Embryonic facial prominence (tissue), 1 donor: ENCODE results near the gene GIPC3.

ENCODE experiments used
- DNase-seq: peaks from one replicate; pipeline ENCODE4 v3.0.0-alpha.2; 2016; ENCODE audit errors: extremely low spot score

GIPC3 gene, protein sequence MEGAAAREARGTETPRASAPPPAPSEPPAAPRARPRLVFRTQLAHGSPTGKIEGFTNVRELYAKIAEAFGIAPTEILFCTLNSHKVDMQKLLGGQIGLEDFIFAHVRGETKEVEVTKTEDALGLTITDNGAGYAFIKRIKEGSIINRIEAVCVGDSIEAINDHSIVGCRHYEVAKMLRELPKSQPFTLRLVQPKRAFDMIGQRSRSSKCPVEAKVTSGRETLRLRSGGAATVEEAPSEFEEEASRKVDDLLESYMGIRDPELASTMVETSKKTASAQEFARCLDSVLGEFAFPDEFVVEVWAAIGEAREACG

DNA sequence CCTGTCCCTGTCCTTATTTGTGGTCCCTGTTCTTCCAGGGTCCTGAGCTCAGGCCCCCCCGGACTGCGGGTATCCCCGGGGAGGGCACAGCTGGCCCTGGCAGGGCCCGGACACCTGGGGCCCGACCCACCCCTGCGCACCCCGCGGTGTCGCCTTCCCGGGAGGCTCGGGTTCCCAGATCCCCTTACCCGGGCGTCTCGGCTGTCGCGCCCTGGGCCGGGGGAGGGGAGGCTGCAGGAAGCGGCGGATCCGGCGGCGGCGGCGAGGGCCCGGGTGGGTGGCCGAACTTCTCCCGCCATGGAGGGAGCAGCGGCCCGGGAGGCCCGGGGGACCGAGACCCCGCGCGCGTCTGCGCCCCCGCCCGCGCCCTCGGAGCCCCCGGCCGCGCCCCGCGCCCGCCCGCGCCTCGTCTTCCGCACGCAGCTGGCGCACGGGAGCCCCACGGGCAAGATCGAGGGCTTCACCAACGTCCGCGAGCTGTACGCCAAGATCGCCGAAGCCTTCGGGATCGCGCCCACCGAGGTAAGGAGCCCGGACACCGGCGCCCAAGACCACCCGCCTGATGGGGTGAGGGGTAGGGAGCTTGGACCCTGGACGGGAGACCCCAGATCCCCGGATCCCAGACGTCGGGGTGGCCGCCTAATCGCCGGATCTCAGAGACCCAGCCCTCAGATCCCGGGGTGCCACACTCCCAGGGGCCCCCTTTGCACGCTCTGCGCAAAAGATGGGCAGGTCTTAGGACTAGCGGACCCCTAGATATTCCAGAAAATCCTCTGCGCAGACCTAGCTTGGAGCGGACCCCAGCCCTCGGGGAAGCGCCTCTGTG is at the start of gene GIPC3:
Gene GIPC3, plus strand, starts transcription at position 178 of the 826 bp plus-strand sequence. Its CDS starts 120 bp downstream, at position 298.
- no peak for DNase-seq

DNA sequence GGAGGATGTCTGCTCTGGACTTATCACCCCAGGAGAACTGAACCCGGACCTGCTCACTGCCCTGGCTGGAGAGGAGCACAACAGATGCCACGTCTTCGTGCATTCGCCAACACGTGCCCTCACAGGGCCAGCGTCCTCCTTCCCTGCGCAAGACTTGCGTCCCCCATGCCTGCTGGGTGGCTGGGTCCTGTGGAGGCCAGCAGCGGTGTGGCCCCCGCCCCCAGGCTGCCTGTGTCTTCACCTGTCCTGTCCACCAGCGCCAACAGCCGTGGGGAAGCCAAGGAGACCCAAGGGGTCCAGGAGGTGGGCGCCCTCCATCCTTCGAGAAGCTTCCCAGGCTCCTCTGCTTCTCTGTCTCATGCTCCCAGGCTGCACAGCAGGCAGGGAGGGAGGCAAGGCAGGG is 49.7 kb upstream of the GIPC3 start:
- no peak for DNase-seq

DNA sequence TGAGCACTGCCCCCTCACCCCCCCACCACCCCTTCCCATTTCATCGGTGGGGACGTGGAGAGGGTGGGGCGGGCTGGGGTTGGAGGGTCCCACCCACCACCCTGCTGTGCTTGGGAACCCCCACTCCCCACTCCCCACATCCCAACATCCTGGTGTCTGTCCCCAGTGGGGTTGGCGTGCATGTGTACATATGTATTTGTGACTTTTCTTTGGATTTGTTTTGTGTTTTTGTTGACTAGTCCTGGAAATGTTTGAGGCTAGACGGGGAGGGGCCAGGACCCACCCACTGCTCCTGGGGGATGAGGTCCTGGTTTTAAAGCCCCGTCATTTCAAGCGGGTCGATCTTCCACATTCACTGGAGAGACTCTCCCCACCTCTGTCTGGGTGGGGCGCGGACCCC is 49.3 kb upstream of the GIPC3 start:
- no peak for DNase-seq

DNA sequence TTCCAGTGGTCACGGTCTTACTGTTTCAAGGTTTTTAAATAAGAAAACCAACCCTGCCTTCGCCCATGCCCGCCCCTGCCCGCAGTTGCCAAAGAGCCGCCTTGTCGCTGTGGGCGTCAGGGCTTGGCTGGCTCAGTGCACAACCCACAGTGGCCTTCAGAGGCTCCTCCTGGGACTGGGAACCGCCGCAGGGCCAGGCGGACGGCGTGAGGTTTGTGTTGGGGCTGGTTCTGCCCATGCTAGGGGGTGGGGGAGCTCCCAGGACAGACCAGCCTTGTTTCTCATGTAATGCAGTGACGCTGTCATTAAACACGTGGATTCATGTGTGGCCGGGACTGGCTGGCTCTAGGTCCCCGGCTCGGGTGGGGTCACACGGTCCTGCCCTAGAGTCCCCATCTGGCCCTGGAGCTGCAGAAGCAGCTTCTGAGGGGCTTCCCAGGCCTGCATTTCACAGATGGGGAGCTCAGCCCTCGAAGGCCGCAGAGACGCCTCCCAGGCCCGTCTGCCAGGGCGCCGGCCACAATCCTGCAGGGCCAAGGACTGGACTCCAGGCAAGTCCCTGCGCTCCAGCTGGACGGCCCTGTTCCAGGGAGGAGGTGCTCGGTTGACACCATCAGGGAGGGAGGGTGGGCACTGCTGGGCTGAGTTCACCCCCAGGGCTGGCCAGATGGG is 48.7 kb upstream of the GIPC3 start:
- DNase-seq: no peak

DNA sequence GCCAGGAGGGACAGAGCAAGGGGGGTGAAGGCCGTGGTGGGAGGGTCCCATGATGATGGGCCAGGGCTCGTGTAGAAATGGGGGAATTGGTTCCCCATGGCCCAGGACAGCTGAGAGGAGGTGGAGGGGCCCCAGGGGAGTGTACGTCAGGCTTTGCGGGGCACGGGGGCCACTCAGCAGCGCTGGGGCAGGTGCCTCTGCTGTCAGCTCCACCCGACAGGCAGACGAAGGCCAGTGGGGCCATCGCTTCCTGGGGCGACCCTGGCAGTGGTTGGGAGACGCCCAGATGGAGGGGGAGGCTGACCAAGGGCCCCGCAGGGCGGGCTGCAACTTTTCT is 48.2 kb upstream of the GIPC3 start:
- DNase-seq: no peak

DNA sequence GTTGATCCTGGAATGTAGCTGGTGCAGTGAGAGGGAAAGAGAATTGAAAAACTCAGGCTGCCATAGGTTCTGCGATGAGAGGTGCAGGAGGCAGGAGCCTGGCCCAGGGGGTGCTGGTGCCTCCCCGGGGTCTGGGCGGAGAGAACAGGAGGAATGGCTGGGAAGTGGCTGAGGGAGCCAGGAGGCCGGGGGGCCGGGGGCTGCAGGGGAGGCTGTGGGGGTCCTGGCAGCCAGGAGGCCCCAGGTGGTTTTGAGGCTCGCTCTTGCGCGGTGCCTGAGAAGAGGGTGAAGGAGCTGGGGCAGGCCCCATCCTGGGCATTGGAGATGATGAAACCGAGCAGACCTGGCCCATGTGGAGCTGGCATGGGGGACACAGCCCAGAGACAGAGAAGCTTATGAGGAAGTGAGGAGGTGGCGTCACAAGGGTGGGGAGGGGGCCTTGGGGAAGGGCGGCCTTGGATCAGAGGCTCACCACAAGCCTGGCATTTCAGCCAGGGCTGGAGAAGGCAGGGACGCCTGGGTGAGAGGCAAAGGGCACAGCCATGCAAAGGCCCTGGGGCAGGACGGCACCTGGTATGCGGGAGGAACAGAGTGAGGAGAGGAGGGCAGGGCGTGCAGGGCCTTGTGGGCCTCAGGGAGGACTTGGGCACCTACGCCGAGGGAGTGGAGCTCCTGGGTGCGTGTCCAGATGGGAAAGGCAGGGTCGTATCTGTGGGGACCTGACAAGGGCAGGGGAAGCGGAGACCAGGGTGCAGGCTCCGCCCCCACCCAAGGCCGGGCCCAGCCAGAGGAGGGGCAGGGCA is 47.6 kb upstream of the GIPC3 start:
- DNase-seq: no peak

DNA sequence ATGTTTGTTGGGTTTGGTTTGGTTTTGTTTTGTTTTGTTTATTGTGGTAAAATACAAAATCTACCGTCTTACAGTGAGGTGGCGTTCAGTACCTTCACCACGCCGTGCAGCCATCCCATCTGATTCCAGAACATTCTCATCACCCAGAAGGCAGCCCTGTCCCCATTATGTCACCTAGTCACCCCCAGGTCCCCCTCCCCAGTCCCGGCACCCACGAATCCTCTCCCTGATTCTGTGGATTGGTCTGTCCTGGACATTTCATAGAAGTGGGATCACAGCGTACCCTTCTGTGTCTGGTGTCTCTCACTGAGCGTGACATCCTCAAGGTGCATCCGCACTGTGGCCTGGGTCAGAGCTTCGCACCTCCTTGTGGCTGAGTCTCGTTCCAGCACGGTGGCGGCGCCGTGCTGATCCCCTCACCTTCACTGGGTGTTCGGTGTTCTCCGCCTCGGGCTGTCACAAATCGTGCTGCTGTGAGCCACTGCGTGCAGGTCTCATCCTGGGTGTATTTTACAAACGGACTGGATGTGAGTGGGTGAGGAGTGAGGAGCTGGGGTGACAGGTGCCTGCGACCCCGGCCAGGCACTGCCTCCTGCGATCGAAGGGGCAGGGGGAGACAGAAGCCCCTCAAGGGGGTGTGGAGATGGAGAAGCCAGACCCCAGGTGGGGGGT is 46.9 kb upstream of the GIPC3 start:
- DNase-seq: no peak

DNA sequence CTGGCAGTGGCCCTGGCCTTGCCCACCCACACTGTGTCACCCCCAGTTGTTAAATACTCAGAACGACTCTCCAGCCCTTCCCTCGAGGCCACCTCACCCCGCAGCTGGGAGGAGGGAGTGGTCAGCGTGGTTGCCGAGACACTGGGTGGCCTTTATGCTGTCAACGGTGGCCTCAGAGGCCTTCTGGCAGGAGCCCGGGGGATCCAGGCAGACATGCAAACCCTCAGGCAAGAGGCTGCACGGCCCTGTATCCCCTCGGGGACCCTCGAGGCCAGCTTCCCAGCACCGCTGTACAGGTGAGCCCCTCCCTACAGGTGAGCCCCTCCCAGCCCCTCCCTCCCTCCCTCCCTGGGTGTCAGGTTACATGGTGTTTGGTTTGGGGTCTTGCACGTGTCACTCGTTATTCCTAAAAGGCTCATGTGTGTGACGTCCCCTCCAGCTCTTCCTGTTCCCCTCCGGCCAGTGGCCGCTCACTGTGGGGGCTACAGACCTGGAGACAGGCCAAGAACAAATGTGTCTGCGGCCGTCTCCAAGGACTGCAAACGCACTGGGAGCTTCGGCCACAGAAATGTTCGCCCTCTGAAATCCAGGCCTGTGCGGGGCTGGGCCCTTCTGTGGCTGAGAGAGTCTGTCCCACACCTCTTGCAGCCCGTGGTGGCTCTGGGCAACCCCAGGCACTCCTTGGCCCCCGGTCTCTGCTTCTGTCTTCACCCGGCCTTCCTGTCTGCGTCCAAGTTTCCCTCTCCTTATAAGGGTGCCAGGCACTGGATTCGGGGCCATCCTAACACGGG is 46.1 kb upstream of the GIPC3 start, which contains the start of gene TEKTIP1:
Gene TEKTIP1, plus strand, starts transcription at position 210 of the 791 bp plus-strand sequence. Its CDS starts 4 bp downstream, at position 214.
- DNase-seq: no peak

DNA sequence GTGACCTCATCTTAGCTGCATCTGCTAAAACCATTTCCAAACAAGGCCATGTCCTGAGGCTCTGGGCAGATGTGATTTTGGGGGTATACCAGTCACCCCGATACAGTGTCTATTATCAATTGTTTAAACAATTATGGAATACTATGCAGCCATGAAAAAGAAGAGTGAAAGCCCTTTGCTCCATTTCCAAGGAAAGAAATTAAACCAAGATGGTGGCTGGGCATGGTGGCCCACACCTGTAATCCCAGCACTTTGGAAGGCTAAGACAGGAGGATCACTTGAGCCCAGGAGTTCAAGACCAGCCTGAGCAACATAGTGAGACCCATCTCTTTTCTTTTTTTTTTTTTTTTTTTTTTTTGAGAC is 45.5 kb upstream of the GIPC3 start:
- no peak for DNase-seq

DNA sequence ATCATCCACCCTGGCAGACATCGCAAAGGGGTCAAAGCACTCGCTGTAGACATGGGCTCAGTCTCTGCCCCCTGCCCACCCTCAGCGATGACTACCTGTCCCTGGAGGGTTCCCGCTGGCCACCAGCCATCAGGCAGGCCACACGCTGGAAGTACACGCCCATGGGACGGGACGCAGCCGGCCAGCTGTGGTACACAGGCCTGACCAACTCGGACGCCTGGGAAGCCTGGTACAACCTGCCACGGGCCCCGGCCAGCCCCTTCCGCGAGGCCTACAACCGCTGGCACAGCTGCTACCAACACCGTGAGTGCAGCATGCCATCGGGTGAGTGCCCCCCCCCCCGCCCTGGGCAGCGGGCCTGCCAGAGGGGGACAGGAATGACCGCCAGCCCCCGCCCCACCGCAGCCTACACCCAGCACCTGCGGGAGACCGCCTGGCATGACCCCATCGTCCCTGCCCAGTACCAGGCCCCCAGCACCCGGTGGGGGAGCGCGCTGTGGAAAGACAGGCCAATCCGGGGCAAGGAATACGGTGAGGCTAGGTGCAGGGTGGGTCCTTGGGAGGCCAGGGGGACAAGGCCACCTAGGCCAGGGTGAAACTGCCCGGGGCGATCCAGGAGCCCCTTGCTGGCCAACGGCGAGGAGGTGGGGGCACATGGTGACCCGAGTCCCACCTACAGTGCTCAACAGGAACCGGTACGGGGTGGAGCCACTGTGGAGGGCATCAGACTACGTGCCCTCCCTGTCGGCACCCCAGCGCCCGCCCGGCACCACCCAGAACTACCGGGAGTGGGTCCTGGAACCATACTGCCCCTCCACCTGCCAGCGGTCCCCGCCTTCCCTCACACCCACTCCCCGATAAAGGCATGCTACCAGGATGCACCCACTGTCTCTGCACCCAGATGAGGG is 41.9 kb upstream of the GIPC3 start:
- no peak for DNase-seq

DNA sequence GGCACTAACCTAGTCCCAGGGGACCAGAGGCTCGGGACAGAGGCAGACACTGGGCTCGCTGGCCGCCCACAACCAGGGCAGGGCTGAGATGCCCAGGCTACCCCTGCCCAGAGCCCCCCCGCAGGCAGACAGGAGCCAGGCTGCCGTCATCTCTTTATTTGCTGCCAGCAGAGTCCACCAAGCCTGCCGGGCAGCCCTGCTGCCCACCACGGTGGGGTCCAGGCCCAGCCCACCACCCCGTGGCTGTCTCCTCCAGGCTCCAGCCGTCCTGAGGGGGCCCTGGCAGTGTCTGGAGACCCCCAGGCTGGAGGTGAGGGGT is 41.3 kb upstream of the GIPC3 start:
- no peak for DNase-seq

DNA sequence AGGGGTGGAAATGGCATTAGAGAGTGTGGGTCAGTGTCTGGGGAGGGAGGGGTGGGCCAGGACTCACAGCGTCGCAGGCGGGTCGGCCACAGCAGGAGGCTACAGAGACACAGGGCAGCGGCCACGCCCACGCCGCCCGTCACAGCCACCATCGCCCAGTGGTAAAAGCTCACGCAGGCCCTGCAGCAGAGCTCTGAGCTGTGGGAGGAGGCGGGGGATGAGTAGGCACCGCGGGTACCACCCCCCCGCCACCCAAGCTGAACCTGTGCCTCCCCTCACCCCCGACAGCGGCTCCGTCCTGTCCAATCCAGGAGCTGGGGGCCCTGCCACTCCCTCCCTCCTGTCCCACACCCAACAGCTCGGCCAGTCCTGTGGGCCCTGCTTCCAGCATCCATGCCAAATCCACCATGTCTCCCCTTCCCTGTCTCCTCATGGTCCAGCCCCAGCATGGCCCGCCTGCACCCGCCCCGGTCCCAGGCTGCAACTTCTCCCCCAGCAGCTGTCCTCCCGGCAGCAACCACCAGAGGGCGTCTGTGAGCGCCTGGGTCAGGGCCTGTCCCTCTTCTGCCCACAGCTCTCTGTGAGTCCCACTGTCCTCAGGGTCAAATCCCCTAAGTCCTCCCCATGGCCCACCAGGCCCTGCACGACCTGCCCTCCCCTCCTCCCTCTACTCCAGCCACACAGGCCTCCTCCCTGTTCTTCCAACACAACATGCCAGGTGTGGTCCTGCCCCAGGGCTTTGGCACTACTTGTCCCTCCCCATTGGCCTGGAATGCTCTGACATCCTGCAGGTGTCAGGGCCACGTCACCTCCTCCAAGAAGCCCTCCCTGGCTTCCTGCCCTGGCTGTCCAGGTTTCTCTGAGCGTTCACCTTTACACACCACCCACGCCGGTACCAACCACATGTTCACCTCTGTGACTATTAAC is 40.3 kb upstream of the GIPC3 start:
- no peak for DNase-seq

DNA sequence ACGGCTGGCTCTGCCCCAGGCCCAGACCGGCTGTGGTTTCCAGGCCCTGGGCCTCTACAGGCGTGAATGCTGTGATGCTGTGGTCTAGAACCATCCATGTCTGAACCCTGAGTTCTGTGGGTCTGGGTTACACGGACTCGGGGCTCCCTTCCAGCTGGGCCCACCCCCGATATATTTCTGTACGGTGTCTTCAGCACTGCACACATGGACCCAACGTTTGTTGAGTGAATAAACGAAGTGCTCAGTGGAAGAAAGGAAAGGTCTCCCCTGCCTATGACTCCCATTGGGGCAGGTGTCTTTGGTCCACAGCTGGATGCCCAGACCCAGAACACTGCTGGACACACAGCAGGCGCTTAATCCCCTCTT is 39.6 kb upstream of the GIPC3 start:
- DNase-seq: no peak

DNA sequence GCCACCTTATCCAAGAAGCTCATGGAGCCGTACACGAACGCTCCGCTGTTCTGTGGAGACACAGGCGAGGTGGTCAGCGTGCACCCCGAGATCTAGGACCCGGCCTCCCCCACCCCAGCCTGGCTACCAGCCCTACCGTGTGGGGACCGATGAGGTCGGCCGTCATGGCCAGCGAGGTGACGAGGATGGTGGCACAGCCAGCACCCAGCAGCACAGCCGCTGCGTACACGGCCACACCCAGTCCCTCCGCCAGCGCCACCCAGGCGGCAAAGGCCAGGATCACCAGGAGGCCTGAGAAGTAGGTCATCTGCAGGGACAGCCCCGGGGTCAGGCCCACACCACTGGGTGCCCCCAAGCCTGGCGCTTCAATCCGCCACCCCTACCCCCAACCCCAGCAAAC is 39.2 kb upstream of the GIPC3 start:
- DNase-seq: no peak

DNA sequence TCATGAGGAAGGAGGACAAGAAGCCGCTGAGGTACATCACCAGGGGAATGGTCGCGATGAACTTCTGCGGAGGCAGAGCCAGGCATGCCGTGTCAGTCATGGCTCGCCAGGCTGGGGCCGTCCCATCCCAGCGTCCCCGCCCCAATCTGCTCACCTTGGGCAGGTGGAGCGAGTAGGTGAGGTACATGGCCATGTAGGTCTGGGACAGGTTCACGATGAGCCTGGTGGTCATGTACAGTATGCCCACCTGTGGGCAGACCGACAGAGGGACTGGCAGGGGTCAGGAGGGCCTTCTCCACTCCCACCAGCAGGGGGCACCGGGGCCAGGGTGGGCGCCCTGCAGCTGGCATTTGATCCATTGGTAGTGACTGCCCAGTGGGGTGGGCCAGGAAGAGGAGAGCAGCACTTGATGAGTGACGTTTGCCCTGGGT is 38.0 kb upstream of the GIPC3 start:
- no peak for DNase-seq

DNA sequence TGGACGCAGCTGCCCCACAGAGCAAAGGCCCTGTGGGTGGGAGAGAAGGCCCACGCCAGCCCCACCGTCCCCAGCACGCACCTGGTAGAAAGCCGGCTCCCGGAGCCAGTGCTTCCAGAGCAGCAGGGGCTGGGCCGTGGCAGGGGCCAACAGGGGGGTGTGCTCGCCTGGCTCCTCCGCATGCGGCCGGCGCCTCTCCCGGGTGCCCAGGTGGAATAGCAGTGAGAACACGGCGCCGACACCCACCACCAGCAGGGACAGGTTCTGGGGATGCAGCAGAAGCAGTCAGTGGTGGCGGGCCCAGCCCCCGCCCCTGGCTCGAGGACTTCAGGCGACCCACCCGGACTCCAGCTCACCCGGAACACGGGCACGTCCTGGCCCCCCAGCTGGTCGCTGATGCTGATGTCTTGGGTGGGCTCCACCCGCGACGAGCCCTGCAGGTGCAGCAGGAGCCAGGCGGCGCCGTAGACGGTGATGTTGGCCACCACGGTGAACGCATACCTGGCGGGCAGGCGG is 37.5 kb upstream of the GIPC3 start:
- no peak for DNase-seq

DNA sequence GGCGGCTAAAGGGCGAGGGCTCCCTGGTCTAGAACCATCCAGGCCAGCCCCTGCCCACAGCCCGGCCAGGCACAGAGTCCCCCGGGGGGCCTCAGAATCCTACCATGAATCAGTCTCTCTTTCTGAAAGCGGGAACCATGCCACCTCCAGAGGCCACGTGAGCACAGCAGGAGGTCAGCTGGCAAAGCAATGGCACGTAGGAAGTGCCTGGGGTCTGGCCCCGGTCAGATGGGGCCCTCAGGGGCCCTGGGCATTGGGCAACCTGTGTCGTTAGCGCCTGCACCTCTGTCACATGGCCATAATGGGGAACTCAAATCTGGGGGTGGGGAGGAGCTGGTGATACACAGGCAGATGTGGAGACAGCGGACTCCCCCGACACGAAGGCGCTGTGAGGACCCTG is 36.7 kb upstream of the GIPC3 start:
- no peak for DNase-seq

DNA sequence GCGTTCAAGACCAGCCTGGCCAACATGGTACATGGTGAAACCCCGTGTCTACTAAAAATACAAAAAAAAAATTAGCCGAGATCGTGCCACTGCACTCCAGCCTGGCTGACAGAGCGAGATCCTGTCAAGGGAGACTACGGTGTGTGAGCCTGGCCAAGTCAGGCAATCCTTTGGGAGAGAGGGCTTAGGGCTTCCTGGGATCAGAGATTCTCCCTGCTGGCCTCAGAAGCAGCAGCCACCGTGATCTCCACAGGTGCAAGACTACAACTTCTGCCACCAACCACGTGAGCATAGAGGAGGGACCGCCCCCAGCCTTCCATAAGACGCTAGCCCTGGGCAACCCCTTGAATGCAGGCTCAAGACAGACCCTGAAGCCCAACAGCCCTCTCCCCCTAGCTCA is 35.5 kb upstream of the GIPC3 start:
- no peak for DNase-seq
